NCI-H774 (cell line): ENCODE measurements around the gene NPR3.

Experiments used
- DNase-seq: peaks from one replicate; lab custom pipeline; 2025; lab: John Stamatoyannopoulos, UW

Gene NPR3

DNA sequence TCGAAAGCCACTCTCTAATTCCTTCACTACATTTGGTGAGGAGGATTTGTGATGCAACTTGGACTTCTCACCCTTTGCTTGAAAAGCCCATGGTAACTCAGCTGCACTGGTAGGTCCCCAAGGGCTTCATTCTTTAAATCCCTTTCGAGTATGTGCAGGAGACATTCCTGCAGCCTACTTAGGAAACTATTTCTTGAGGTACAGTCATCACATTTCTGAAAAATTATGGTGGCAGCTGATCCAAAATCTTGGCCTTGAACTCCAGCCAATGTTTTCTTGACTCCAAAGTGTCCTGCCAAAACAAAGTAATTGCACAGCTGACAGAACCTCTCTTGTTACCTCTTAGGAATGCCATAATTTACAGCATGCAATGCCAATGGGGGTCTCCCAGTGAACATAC, 99.7 kb downstream of the NPR3 start:
- no peak for DNase-seq

DNA sequence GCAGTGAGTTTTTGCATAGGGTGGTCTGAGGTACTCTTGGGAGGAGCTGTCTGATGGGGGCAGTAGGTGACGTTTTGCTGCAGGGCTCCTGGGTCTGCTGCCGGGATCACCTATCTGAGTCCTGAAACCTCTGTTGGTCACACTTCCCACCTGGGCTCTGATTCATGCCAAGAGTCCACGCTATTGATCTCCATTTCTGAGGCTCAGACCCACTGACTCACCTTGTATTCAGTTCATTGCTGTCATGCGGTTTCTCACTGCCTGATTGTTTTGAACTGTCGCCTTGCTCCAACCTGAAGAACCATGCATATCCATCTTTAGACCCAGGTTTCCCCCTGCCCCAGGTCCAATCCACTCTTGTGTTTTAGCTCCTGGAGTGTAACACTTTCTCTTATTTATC, 101.3 kb downstream of the NPR3 start:
- no peak for DNase-seq

DNA sequence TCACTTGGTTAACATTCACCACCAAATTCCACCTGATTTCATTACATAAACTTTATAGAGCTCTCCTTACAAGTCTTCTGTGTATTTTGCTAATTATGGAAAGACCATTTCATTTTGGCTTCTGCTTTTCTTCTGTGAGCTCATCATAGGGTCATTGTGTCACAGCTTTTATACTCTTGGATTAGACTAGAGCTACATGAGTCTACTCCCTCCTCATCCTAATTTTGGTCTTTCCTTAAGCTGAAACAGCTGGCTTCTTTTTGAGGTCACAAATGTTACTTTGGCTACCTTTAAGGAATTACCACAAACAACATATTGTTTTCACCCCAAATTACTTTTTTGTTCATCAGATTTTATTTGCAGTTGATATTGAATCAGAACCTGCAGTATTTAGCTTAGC, 103.0 kb downstream of the NPR3 start:
- no peak for DNase-seq

DNA sequence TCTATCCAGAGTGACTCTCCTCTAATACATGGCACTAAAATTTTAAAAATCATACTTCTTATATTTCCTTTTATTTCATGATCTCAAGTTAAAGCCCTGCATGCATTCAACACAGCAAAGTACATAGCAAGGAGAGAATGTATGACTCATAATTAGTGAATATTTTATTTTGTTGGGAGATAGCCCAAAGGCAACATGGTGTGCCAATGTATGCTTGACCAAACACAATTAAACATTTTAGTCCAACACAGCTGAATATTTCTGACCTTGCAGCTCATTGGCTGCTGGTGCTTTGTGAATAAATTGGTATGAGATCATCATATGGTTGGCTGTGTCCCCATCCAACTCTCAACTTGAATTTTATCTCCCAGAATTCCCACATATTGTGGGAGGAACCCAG, 103.5 kb downstream of the NPR3 start:
- DNase-seq, result no peak

DNA sequence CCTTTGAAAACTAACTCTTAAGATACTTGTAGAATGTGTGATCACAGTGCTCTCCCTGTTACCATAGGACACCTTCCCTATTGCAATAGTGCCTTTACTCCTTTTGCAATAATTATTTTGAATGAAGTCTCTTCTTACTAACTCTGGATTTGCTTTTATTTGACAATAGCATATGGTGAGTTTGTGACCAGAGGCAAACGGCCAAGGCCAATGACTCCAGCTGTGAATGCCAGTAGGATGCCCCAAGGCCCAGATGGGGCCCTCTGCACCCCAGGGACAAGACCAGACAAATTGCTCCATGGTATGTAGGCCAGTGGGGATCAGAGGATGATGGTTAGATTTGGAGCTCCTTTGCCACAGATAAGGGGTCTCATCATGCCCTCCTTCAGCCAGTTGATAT, 116.9 kb downstream of the NPR3 start:
- DNase-seq, result no peak

DNA sequence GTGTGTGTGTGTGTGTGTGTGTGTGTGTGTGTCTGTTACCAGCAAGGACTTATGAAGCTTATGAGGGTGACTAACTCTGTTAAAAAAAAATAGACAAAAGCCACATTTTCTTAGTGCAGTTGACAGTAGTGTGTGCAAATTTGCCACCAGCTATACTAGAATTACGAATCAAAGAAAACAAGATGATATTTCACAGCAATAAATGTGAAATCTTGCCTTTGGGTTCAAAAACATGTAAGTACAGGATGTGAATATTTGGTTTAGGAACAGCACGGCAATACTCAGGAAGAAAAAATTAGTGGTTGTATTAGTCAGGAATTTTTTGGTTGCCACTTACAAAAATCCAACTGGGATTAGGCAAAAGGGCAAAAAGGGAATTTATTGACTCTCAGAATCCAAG, 117.4 kb downstream of the NPR3 start:
- no peak for DNase-seq

DNA sequence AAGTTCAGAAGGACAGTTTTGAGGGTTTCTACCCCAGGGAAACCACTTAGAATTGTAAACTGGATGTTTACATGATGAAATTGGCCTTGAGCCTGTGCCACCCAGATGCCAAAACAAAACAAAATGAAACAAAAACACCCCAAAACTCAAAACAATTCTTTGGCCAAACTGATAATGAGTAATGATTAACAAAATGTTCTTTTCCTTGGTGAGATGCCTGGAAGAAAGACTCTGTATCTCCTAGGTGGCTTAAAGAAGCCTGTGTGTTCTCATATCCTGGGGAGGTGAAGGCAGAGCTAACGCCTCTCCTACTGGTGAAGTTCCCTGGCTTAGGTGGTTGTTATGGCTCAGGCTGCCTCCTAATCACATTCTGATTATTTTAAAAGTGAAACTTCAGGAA, 120.5 kb downstream of the NPR3 start:
- no peak for DNase-seq

DNA sequence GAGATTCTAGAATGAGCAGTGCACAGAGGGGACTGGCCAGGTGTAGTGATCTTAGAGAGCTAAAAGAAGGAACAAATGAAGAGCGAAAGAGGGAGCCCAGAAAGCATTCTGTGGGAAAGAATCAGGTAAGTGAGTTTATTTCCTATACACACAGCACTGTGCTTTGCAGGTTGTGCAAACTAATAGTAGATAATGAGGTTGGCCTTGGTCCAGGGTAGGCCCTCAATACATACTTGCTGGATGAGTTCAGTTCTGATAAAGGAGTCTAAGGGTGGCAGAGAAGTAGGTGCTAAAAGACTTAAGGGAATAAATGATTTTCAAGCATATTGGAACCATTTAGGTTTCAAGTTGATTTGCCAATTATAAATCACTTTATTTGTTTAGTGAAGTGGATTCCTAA, 122.0 kb downstream of the NPR3 start:
- no peak for DNase-seq

DNA sequence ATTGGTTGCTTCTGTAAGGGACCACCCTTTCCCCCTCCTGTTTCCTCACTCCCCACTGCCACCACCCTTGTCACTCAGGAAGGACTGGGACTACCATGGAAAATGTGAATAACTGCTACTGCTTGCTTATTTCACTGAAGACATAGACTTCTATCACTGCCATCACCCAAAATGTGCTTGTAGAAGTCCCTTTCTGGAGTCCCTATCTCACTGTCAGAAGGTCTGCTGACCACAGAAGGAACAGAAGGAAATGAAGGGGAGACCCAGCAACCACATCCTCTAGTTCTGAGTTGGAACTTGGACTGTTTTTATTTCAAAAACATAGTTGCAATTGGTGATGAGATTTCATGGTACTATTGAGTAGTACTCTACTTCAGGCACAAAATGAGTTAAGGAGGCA, 122.5 kb downstream of the NPR3 start:
- no peak for DNase-seq

DNA sequence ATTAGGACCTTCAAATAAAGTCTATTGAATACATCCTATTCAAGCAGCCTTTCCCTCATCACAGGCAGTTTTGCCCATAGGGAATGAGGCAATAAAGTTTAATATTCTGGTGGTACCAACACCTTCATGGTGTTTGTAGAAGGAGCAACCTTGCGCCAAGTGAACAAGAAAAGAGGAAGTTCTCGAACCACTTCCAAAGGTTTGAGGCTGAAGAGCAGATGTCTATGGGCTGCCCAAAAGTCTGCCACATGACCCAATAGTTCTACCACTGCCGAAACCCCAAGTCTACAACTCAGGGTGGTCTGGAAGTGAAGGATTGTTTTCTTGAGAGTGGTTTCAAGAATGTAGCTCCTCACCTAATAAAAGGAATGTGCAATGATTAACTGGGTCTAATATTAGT, 123.1 kb downstream of the NPR3 start:
- no peak for DNase-seq

DNA sequence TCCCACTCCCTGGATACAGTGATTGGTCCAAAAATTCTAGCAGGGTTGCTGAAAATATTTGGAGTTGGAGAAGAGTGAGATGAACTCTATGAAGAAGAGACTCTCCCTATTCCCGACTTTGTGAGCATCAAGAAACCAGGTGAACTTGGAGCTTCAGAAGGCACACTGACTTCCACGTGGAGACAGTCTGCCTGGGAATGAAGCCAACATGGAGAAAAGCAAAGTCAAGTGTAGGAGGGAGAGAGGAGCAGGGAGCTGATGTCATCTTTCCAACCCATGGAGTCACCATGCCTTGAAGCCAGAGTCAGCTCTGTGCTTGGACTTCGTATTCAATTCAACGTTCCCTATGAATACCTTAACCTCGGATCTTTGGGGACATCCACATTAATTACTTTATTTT, 125.1 kb downstream of the NPR3 start:
- DNase-seq, result no peak

DNA sequence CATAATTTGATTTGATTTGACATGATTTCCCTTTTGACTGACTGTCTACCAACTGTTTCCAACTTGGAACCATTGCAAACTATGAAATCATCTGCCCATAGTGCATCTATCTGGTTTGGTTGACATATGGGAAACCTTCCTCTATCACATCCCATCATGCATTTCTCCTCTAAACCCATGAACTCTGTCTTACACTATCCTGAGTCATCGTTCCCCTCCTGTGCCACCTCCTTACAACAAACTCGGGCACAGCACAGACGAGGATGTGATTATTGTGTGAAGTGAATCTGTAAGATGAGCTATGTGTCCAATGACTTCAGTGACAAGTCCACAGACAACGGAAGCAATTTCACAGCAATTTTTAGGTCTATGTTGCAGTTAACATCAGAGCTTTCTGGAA, 126.1 kb downstream of the NPR3 start:
- no peak for DNase-seq

DNA sequence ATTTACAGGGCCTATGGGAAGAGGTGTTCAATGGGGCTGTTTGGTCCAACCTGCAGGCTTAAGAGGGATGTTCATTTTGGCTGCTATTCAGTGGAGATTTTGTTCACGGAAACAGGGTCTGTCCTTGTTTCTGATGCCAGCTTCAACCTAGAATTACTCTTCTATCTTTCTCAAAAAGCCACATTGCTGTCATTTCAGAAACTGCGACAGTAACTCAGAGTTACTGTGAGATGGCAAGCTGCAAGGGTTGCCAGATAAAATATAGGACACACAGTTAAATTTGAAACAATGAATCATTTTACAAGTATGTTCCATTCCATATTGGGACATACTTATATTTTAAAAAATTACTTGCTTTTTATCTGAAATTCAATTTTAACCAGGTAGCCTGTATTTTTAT, 128.0 kb downstream of the NPR3 start:
- DNase-seq, result no peak

DNA sequence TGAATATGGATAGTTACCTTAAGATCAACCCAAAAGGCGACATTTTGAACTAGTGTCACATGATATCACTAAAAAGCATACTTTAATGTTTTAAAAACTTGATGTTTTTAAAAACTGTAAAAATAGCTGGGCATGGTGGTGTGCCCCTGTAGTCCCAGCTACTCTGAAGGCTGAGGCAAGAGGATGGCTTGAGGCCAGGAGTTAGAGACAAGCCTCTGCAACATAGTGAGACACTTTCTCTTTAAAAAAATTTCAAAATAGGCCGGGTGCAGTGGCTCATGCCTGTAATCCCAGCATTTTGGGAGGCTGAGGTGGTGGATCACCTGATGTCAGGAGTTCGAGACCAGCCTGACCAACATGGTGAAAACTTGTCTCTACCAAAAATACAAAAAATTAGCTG, 129.5 kb downstream of the NPR3 start:
- DNase-seq, result no peak
